GM12878 (cell line): ENCODE measurements around the gene APBA3.

Experiments used
- ATF3 ChIP-seq: IDR thresholded peaks from 2 replicates; pipeline ENCODE4 v1.6.1; 2011; ENCODE audit warnings: low read depth, mild to moderate bottlenecking, low read length, moderate library complexity, borderline replicate concordance; ENCODE audit errors: extremely low read depth
- BRCA1 ChIP-seq: IDR thresholded peaks from 2 replicates; pipeline ENCODE4 v1.6.1; 2011; ENCODE audit warnings: low read depth, low read length, improper control_type of control experiment
- CTCF ChIP-seq, 3 experiments: IDR thresholded peaks in 2 of 3; conservative IDR thresholded peaks in 1 of 3; 2 replicates each; pipeline ENCODE4 v1.5.1; 2011; ENCODE audit warnings: low read depth in 3 of 3, low read length in 3 of 3, mild to moderate bottlenecking in 3 of 3, control low read depth in 2 of 3, moderate library complexity in 2 of 3, inconsistent platforms in 1 of 3, mixed read lengths in 1 of 3; ENCODE audit not compliant: control insufficient read depth in 2 of 3, insufficient read depth in 1 of 3; ENCODE audit errors: extremely low read depth in 1 of 3
- EP300 ChIP-seq, 2 experiments: fragments of 150-350 bp in 1 of 2; IDR thresholded peaks; 2 replicates each; pipeline ENCODE4 v1.6.1; 2011 to 2012; ENCODE audit warnings: low read depth in 2 of 2, low read length in 2 of 2, borderline replicate concordance in 1 of 2, improper control_type of control experiment in 1 of 2, inconsistent platforms in 1 of 2; ENCODE audit not compliant: control insufficient read depth in 1 of 2
- FOXK2 ChIP-seq: fragments of 450-650 bp; IDR thresholded peaks from 2 replicates; pipeline ENCODE4 v1.6.1; 2017; ENCODE audit warnings: mild to moderate bottlenecking, moderate library complexity
- GABPA ChIP-seq: IDR thresholded peaks from 2 replicates; pipeline ENCODE4 v1.6.1; 2014; ENCODE audit warnings: antibody characterized with exemption, low read depth, mild to moderate bottlenecking, inconsistent platforms
- GATAD2B ChIP-seq: fragments of 450-650 bp; conservative IDR thresholded peaks from 2 replicates; pipeline ENCODE4 v1.6.1; 2017; ENCODE audit warnings: low read depth, mild to moderate bottlenecking, moderate library complexity
- HDAC6 ChIP-seq: fragments of 200-600 bp; sonication (generic); IDR thresholded peaks from one replicate; pipeline ENCODE4 v1.8.0; 2017; ENCODE audit warnings: antibody characterized with exemption; ENCODE audit not compliant: unreplicated experiment
- TCF7 ChIP-seq: IDR thresholded peaks from 2 replicates; pipeline ENCODE4 v1.6.1; 2014; ENCODE audit warnings: antibody characterized with exemption, borderline replicate concordance

- TF ChIP-seq GABPA (no peak), CTCF (IDR thresholded peaks at IDR 0.05 in 2 of 3, conservative IDR thresholded peaks at IDR 0.05 in 1 of 3; ENCODE audit: control insufficient read depth in 2 of 3, extremely low read depth in 1 of 3, insufficient read depth in 1 of 3, low read depth in 3 of 3, low read length in 3 of 3) (no peak), HDAC6 (no peak), ATF3 (no peak), GATAD2B (no peak), EP300 (IDR thresholded peaks at IDR 0.05; ENCODE audit: borderline replicate concordance in 1 of 2, control insufficient read depth in 1 of 2, low read depth in 2 of 2, low read length in 2 of 2) (no peak), BRCA1 (no peak), FOXK2 (no peak), TCF7 (no peak)
Observed at GRCh38 chr19:3745363-3746045, 16.0 kb downstream of the APBA3 start.
